ENCODE data around the gene LMBR1.

Gene LMBR1

GRCh38 chr7:156684661-156685060 is 208.3 kb downstream of the LMBR1 start:
- ATAC-seq: no peak

- ATAC-seq: no peak
Observed at GRCh38 chr7:156684251-156684650, 208.7 kb downstream of the LMBR1 start.

GRCh38 chr7:156682928-156683327 is 210.1 kb downstream of the LMBR1 start:
- ATAC-seq: no peak

GRCh38 chr7:156680281-156680680 is 212.7 kb downstream of the LMBR1 start:
- ATAC-seq: no peak

- ATAC-seq: no peak
Observed at GRCh38 chr7:156677374-156678054, 215.5 kb downstream of the LMBR1 start.

- ATAC-seq: no peak
Observed at GRCh38 chr7:156676263-156676662, 216.7 kb downstream of the LMBR1 start.

- ATAC-seq: no peak
Observed at GRCh38 chr7:156675721-156676120, 217.3 kb downstream of the LMBR1 start.

- no peak for ATAC-seq
Observed at GRCh38 chr7:156673902-156674301, 219.1 kb downstream of the LMBR1 start.

GRCh38 chr7:156673454-156673853 is 219.5 kb downstream of the LMBR1 start:
- ATAC-seq: no peak

GRCh38 chr7:156669035-156669828 is 223.8 kb downstream of the LMBR1 start:
- ATAC-seq: no peak

GRCh38 chr7:156668130-156668741 is 224.7 kb downstream of the LMBR1 start:
- ATAC-seq: no peak

GRCh38 chr7:156667110-156667426 is 225.9 kb downstream of the LMBR1 start:
- ATAC-seq: no peak

GRCh38 chr7:156666368-156667109 is 226.4 kb downstream of the LMBR1 start:
- no peak for ATAC-seq

- no peak for ATAC-seq
Observed at GRCh38 chr7:156665101-156665500, 227.9 kb downstream of the LMBR1 start.

GRCh38 chr7:156662277-156662676 is 230.7 kb downstream of the LMBR1 start:
- no peak for ATAC-seq

- ATAC-seq: no peak
Observed at GRCh38 chr7:156661637-156662036, 231.3 kb downstream of the LMBR1 start.

GRCh38 chr7:156659961-156660360 is 233.0 kb downstream of the LMBR1 start:
- no peak for ATAC-seq

GRCh38 chr7:156659203-156659602 is 233.8 kb downstream of the LMBR1 start:
- no peak for ATAC-seq

GRCh38 chr7:156657681-156658080 is 235.3 kb downstream of the LMBR1 start:
- ATAC-seq: no peak

- no peak for ATAC-seq
Observed at GRCh38 chr7:156656598-156656997, 236.4 kb downstream of the LMBR1 start.

GRCh38 chr7:156655983-156656382 is 237.0 kb downstream of the LMBR1 start:
- no peak for ATAC-seq

GRCh38 chr7:156655251-156655650 is 237.7 kb downstream of the LMBR1 start:
- ATAC-seq: no peak

GRCh38 chr7:156654511-156655234 is 238.3 kb downstream of the LMBR1 start:
- ATAC-seq: no peak
